Suprapubic skin (tissue), 4 donors: ENCODE results near the gene USP47.

Experiments
- EP300 ChIP-seq: sonication (generic); formaldehyde crosslinking; IDR thresholded peaks from one replicate; pipeline ENCODE4 v1.6.1; 2017; ENCODE audit warnings: antibody characterized with exemption
- POLR2A ChIP-seq, 2 donors: fragments of 450-650 bp; IDR thresholded peaks; one replicate each; pipeline ENCODE4 v1.6.1; 2017; ENCODE audit warnings: antibody characterized with exemption in 2 of 2, mild to moderate bottlenecking in 2 of 2, moderate library complexity in 2 of 2
- POLR2AphosphoS5 ChIP-seq, 3 donors: sonication (generic); formaldehyde crosslinking; IDR thresholded peaks; one replicate each; pipeline ENCODE4 v1.6.1; 2017; ENCODE audit warnings: antibody characterized with exemption in 3 of 3
- TF ChIP-seq, protein P1 (sequence below), 2 donors: fragments of 200-600 bp in 1 of 2; fragments of 450-650 bp in 1 of 2; sonication (generic) in 1 of 2; IDR thresholded peaks; one replicate each; pipeline ENCODE4 v1.5.1; 2016 to 2019; ENCODE audit warnings: antibody characterized with exemption in 2 of 2, mild to moderate bottlenecking in 1 of 2, moderate library complexity in 1 of 2

DNA sequence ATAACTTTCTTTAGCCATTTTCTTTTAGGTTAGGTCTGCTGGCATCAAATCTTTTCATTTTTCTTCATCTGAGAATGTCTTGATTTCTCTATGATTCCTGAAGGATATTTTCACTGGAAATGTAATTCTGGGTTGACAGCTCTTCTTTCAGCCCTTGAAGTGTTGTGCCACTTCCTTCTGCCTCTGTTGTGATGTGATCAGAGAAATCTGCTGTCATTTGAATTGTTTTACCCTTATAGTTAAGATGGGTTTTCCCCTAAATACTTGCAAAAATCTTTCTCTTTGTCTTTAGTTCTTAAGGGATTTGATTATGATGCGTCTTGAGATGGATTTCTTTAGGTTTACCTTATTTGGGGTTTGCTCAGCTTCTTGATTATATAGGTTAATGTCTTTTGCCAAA lies 23.0 kb downstream of the USP47 start:
- TF ChIP-seq, protein P1, sequence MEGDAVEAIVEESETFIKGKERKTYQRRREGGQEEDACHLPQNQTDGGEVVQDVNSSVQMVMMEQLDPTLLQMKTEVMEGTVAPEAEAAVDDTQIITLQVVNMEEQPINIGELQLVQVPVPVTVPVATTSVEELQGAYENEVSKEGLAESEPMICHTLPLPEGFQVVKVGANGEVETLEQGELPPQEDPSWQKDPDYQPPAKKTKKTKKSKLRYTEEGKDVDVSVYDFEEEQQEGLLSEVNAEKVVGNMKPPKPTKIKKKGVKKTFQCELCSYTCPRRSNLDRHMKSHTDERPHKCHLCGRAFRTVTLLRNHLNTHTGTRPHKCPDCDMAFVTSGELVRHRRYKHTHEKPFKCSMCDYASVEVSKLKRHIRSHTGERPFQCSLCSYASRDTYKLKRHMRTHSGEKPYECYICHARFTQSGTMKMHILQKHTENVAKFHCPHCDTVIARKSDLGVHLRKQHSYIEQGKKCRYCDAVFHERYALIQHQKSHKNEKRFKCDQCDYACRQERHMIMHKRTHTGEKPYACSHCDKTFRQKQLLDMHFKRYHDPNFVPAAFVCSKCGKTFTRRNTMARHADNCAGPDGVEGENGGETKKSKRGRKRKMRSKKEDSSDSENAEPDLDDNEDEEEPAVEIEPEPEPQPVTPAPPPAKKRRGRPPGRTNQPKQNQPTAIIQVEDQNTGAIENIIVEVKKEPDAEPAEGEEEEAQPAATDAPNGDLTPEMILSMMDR (IDR thresholded peaks at IDR 0.05) = no peak
- no peak for TF ChIP-seq POLR2A (IDR thresholded peaks at IDR 0.05)
- TF ChIP-seq POLR2AphosphoS5 (IDR thresholded peaks at IDR 0.05) = no peak
- TF ChIP-seq EP300 = no peak
